Measurements from ENCODE around the gene TTPAL.
A peak's percentile ranks its signal among the peaks of the same experiment; 100 is the strongest.

Gene TTPAL

GRCh38 chr20:44523746-44524145, 48.1 kb downstream of the TTPAL start:
- Histone ChIP-seq H3K27ac (ENCODE audit: low read depth, low read length) (peak overlapping the region; percentile 85; the same call in 1 of the 2 replicates), H3K4me1 (ENCODE audit: control insufficient read depth, insufficient read depth, low read length) (peaks cover 54% of the 10 kb centered on the region), H3K9ac (ENCODE audit: low read length) (peak overlapping the region; percentile 58), H3K4me3 (ENCODE audit: low read depth, low read length) (no peak overlapping the region; the same call in 1 of the 2 replicates), H3K27me3 (ENCODE audit: control insufficient read depth, insufficient read depth, low read length) (no peaks in the 10 kb centered on the region), H3K36me3 (ENCODE audit: control insufficient read depth, insufficient read depth, low read length) (no peaks in the 10 kb centered on the region; the same call in 1 of the 2 replicates), H3K9me3 (ENCODE audit: control insufficient read depth, insufficient read depth, low read depth, low read length) (no peaks in the 10 kb centered on the region; the same call in 1 of the 2 replicates)

GRCh38 chr20:44526129-44526528, 50.5 kb downstream of the TTPAL start:
- Histone ChIP-seq H3K9ac (ENCODE audit: low read length) (peak overlapping the region; percentile 84), H3K9me3 (ENCODE audit: control insufficient read depth, insufficient read depth, low read depth, low read length) (no peaks in the 10 kb centered on the region; the same call in 1 of the 2 replicates), H3K36me3 (ENCODE audit: control insufficient read depth, insufficient read depth, low read length) (no peaks in the 10 kb centered on the region; the same call in 1 of the 2 replicates), H3K4me3 (ENCODE audit: low read depth, low read length) (no peak overlapping the region), H3K4me1 (ENCODE audit: control insufficient read depth, insufficient read depth, low read length) (peaks cover 45% of the 10 kb centered on the region), H3K27me3 (ENCODE audit: control insufficient read depth, insufficient read depth, low read length) (no peaks in the 10 kb centered on the region), H3K27ac (ENCODE audit: low read depth, low read length) (peak overlapping the region; percentile 86)

- Histone ChIP-seq H3K27me3 (ENCODE audit: control insufficient read depth, insufficient read depth, low read length) (no peaks in the 10 kb centered on the region), H3K9ac (ENCODE audit: low read length) (no peak overlapping the region), H3K9me3 (ENCODE audit: control insufficient read depth, insufficient read depth, low read depth, low read length) (no peaks in the 10 kb centered on the region; the same call in 1 of the 2 replicates), H3K4me1 (ENCODE audit: control insufficient read depth, insufficient read depth, low read length) (peaks cover 48% of the 10 kb centered on the region), H3K27ac (ENCODE audit: low read depth, low read length) (no peak overlapping the region; the same call in 1 of the 2 replicates), H3K36me3 (ENCODE audit: control insufficient read depth, insufficient read depth, low read length) (no peaks in the 10 kb centered on the region), H3K4me3 (ENCODE audit: low read depth, low read length) (no peak overlapping the region)
These were observed 52.1 kb downstream of the TTPAL start for GRCh38 chr20:44527716-44528199.

- Histone ChIP-seq H3K27ac (ENCODE audit: low read depth, low read length) (no peak overlapping the region), H3K4me1 (ENCODE audit: control insufficient read depth, insufficient read depth, low read length) (peaks cover 43% of the 10 kb centered on the region), H3K36me3 (ENCODE audit: control insufficient read depth, insufficient read depth, low read length) (no peaks in the 10 kb centered on the region), H3K9ac (ENCODE audit: low read length) (no peak overlapping the region), H3K9me3 (ENCODE audit: control insufficient read depth, insufficient read depth, low read depth, low read length) (no peaks in the 10 kb centered on the region; the same call in 1 of the 2 replicates), H3K27me3 (ENCODE audit: control insufficient read depth, insufficient read depth, low read length) (no peaks in the 10 kb centered on the region), H3K4me3 (ENCODE audit: low read depth, low read length) (no peak overlapping the region)
These were observed 52.6 kb downstream of the TTPAL start for GRCh38 chr20:44528309-44528708.

GRCh38 chr20:44532259-44532980, 56.7 kb downstream of the TTPAL start:
- peak overlapping the region; percentile 73 for H3K9ac ChIP-seq (ENCODE audit: low read length)
- H3K4me1 ChIP-seq (ENCODE audit: control insufficient read depth, insufficient read depth, low read length) = peaks cover 13% of the 10 kb centered on the region; the same call in 1 of the 2 replicates
- peak overlapping the region; percentile 52; the same call in 1 of the 2 replicates for H3K27ac ChIP-seq (ENCODE audit: low read depth, low read length)
- H3K4me3 ChIP-seq (ENCODE audit: low read depth, low read length) = peak overlapping the region; percentile 69
- H3K36me3 ChIP-seq (ENCODE audit: control insufficient read depth, insufficient read depth, low read length) = no peaks in the 10 kb centered on the region
- H3K9me3 ChIP-seq (ENCODE audit: control insufficient read depth, insufficient read depth, low read depth, low read length) = no peaks in the 10 kb centered on the region; the same call in 1 of the 2 replicates
- no peaks in the 10 kb centered on the region for H3K27me3 ChIP-seq (ENCODE audit: control insufficient read depth, insufficient read depth, low read length)

- H3K27me3 ChIP-seq (ENCODE audit: control insufficient read depth, insufficient read depth, low read length) = no peaks in the 10 kb centered on the region
- H3K4me1 ChIP-seq (ENCODE audit: control insufficient read depth, insufficient read depth, low read length) = peaks cover 13% of the 10 kb centered on the region; the same call in 1 of the 2 replicates
- no peaks in the 10 kb centered on the region for H3K36me3 ChIP-seq (ENCODE audit: control insufficient read depth, insufficient read depth, low read length)
- peak overlapping the region; percentile 73 for H3K9ac ChIP-seq (ENCODE audit: low read length)
- no peaks in the 10 kb centered on the region; the same call in 1 of the 2 replicates for H3K9me3 ChIP-seq (ENCODE audit: control insufficient read depth, insufficient read depth, low read depth, low read length)
- peak overlapping the region; percentile 69; the same call in 1 of the 2 replicates for H3K4me3 ChIP-seq (ENCODE audit: low read depth, low read length)
- no peak overlapping the region for H3K27ac ChIP-seq (ENCODE audit: low read depth, low read length)
These were observed 57.3 kb downstream of the TTPAL start for GRCh38 chr20:44532981-44533331.

GRCh38 chr20:44533928-44534327, 58.3 kb downstream of the TTPAL start:
- Histone ChIP-seq H3K9me3 (ENCODE audit: control insufficient read depth, insufficient read depth, low read depth, low read length) (no peaks in the 10 kb centered on the region), H3K27me3 (ENCODE audit: control insufficient read depth, insufficient read depth, low read length) (no peaks in the 10 kb centered on the region), H3K9ac (ENCODE audit: low read length) (no peak overlapping the region), H3K4me3 (ENCODE audit: low read depth, low read length) (no peak overlapping the region), H3K27ac (ENCODE audit: low read depth, low read length) (no peak overlapping the region), H3K36me3 (ENCODE audit: control insufficient read depth, insufficient read depth, low read length) (no peaks in the 10 kb centered on the region), H3K4me1 (ENCODE audit: control insufficient read depth, insufficient read depth, low read length) (peaks cover 13% of the 10 kb centered on the region; the same call in 1 of the 2 replicates)

GRCh38 chr20:44536175-44536574, 60.5 kb downstream of the TTPAL start:
- Histone ChIP-seq H3K4me3 (ENCODE audit: low read depth, low read length) (no peak overlapping the region), H3K9ac (ENCODE audit: low read length) (no peak overlapping the region), H3K36me3 (ENCODE audit: control insufficient read depth, insufficient read depth, low read length) (no peaks in the 10 kb centered on the region), H3K9me3 (ENCODE audit: control insufficient read depth, insufficient read depth, low read depth, low read length) (no peaks in the 10 kb centered on the region), H3K4me1 (ENCODE audit: control insufficient read depth, insufficient read depth, low read length) (peaks cover 14% of the 10 kb centered on the region; the same call in 1 of the 2 replicates), H3K27ac (ENCODE audit: low read depth, low read length) (no peak overlapping the region), H3K27me3 (ENCODE audit: control insufficient read depth, insufficient read depth, low read length) (no peaks in the 10 kb centered on the region)

GRCh38 chr20:44537993-44538392, 62.3 kb downstream of the TTPAL start:
- Histone ChIP-seq H3K4me1 (ENCODE audit: control insufficient read depth, insufficient read depth, low read length) (peaks cover 5% of the 10 kb centered on the region; the same call in 1 of the 2 replicates), H3K9ac (ENCODE audit: low read length) (no peak overlapping the region), H3K27ac (ENCODE audit: low read depth, low read length) (no peak overlapping the region), H3K36me3 (ENCODE audit: control insufficient read depth, insufficient read depth, low read length) (no peaks in the 10 kb centered on the region), H3K9me3 (ENCODE audit: control insufficient read depth, insufficient read depth, low read depth, low read length) (no peaks in the 10 kb centered on the region), H3K27me3 (ENCODE audit: control insufficient read depth, insufficient read depth, low read length) (no peaks in the 10 kb centered on the region), H3K4me3 (ENCODE audit: low read depth, low read length) (no peak overlapping the region)

GRCh38 chr20:44540834-44541233, 65.2 kb downstream of the TTPAL start:
- Histone ChIP-seq H3K9me3 (ENCODE audit: control insufficient read depth, insufficient read depth, low read depth, low read length) (no peaks in the 10 kb centered on the region), H3K4me1 (ENCODE audit: control insufficient read depth, insufficient read depth, low read length) (peaks cover 10% of the 10 kb centered on the region; the same call in 1 of the 2 replicates), H3K36me3 (ENCODE audit: control insufficient read depth, insufficient read depth, low read length) (no peaks in the 10 kb centered on the region), H3K9ac (ENCODE audit: low read length) (no peak overlapping the region), H3K4me3 (ENCODE audit: low read depth, low read length) (no peak overlapping the region), H3K27me3 (ENCODE audit: control insufficient read depth, insufficient read depth, low read length) (no peaks in the 10 kb centered on the region), H3K27ac (ENCODE audit: low read depth, low read length) (no peak overlapping the region)

GRCh38 chr20:44541992-44542391, 66.3 kb downstream of the TTPAL start:
- Histone ChIP-seq H3K9ac (ENCODE audit: low read length) (no peak overlapping the region), H3K4me3 (ENCODE audit: low read depth, low read length) (no peak overlapping the region), H3K4me1 (ENCODE audit: control insufficient read depth, insufficient read depth, low read length) (peaks cover 10% of the 10 kb centered on the region; the same call in 1 of the 2 replicates), H3K27ac (ENCODE audit: low read depth, low read length) (no peak overlapping the region), H3K27me3 (ENCODE audit: control insufficient read depth, insufficient read depth, low read length) (no peaks in the 10 kb centered on the region), H3K9me3 (ENCODE audit: control insufficient read depth, insufficient read depth, low read depth, low read length) (no peaks in the 10 kb centered on the region), H3K36me3 (ENCODE audit: control insufficient read depth, insufficient read depth, low read length) (no peaks in the 10 kb centered on the region)

Measured in HUES6 (cell line).